Measurements from ENCODE around the gene ARSI.

Gene ARSI

GRCh38 chr5:150246429-150246828, 56.3 kb downstream of the ARSI start:
- no peak for DNase-seq (ENCODE audit: low read depth)
- TF ChIP-seq CTCF (IDR thresholded peaks at IDR 0.05; ENCODE audit: insufficient read depth, low read depth, low read length, missing control alignments) = no peak
- no peak overlapping the region for H3K4me3 ChIP-seq (ENCODE audit: low read depth, low read length)
